RWPE2 (cell line): Measurements from ENCODE around the gene SYT6.

Experiments used
- ATAC-seq: fragments of 200-7000 bp; cut with Tn5 transposase; 3 replicates; pipeline ENCODE4 v1.9.1; 2021; ENCODE audit warnings: low read depth
- DNase-seq: peaks from one replicate; pipeline ENCODE4 v3.0.0-alpha.2; 2020; ENCODE audit warnings: low spot score
- H3K27ac ChIP-seq: fragments of 450-650 bp; 2 replicates; pipeline ENCODE4 v1.5.1; 2017; ENCODE audit warnings: mild to moderate bottlenecking; ENCODE audit not compliant: poor library complexity, severe bottlenecking
- H3K27me3 ChIP-seq: fragments of 250-450 bp; sonication (Bioruptor Pico); 2 replicates; pipeline ENCODE4 v1.5.1; 2021; ENCODE audit warnings: mild to moderate bottlenecking, moderate library complexity; ENCODE audit not compliant: insufficient read depth, poor library complexity, severe bottlenecking
- H3K36me3 ChIP-seq: fragments of 250-450 bp; sonication (Bioruptor Pico); 2 replicates; pipeline ENCODE4 v1.5.1; 2020; ENCODE audit warnings: low read depth, mild to moderate bottlenecking, moderate library complexity
- H3K4me1 ChIP-seq: fragments of 250-450 bp; sonication (Bioruptor Pico); 2 replicates; pipeline ENCODE4 v1.5.1; 2021; ENCODE audit warnings: mild to moderate bottlenecking, moderate library complexity; ENCODE audit not compliant: insufficient read depth, poor library complexity, severe bottlenecking
- H3K4me3 ChIP-seq: fragments of 250-450 bp; sonication (Bioruptor Pico); 2 replicates; pipeline ENCODE4 v1.5.1; 2021; ENCODE audit warnings: mild to moderate bottlenecking, moderate library complexity; ENCODE audit not compliant: severe bottlenecking
- H3K9me3 ChIP-seq: fragments of 250-450 bp; sonication (Bioruptor Pico); 2 replicates; pipeline ENCODE4 v1.5.1; 2021; ENCODE audit warnings: mild to moderate bottlenecking, moderate library complexity; ENCODE audit not compliant: severe bottlenecking
- TF ChIP-seq, protein P1 (sequence below): fragments of 450-650 bp; IDR thresholded peaks from one replicate; pipeline ENCODE4 v1.5.1; 2017; ENCODE audit warnings: mild to moderate bottlenecking, moderate library complexity; ENCODE audit not compliant: poor library complexity, severe bottlenecking

Gene SYT6

DNA sequence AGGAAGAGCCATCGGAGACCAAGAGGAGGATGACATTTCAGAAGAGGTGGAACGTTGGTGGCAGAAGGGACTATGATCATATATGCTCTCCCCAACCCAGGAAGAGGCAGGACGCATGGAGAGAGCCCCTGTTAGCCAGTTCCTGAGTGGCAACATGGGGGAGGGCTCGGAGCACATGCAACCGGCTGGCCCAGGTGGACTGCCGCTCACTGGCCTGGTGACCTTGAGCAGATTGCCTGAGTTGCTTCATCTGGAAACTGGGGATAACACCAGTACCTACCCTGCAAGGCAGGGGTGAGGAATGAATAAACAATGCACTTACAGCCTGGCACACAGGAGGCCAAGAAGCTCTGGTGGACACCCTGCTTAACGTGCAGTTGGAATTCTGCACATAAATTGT, 29.0 kb downstream of the SYT6 start:
- no peak for DNase-seq
- TF ChIP-seq, protein P1, sequence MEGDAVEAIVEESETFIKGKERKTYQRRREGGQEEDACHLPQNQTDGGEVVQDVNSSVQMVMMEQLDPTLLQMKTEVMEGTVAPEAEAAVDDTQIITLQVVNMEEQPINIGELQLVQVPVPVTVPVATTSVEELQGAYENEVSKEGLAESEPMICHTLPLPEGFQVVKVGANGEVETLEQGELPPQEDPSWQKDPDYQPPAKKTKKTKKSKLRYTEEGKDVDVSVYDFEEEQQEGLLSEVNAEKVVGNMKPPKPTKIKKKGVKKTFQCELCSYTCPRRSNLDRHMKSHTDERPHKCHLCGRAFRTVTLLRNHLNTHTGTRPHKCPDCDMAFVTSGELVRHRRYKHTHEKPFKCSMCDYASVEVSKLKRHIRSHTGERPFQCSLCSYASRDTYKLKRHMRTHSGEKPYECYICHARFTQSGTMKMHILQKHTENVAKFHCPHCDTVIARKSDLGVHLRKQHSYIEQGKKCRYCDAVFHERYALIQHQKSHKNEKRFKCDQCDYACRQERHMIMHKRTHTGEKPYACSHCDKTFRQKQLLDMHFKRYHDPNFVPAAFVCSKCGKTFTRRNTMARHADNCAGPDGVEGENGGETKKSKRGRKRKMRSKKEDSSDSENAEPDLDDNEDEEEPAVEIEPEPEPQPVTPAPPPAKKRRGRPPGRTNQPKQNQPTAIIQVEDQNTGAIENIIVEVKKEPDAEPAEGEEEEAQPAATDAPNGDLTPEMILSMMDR: no peak
- no peak for ATAC-seq
- Histone ChIP-seq H3K4me3 (no peak overlapping the region), H3K27me3 (no peaks in the 10 kb centered on the region), H3K9me3 (no peaks in the 10 kb centered on the region), H3K27ac (no peak overlapping the region), H3K4me1 (no peaks in the 10 kb centered on the region), H3K36me3 (no peaks in the 10 kb centered on the region)

DNA sequence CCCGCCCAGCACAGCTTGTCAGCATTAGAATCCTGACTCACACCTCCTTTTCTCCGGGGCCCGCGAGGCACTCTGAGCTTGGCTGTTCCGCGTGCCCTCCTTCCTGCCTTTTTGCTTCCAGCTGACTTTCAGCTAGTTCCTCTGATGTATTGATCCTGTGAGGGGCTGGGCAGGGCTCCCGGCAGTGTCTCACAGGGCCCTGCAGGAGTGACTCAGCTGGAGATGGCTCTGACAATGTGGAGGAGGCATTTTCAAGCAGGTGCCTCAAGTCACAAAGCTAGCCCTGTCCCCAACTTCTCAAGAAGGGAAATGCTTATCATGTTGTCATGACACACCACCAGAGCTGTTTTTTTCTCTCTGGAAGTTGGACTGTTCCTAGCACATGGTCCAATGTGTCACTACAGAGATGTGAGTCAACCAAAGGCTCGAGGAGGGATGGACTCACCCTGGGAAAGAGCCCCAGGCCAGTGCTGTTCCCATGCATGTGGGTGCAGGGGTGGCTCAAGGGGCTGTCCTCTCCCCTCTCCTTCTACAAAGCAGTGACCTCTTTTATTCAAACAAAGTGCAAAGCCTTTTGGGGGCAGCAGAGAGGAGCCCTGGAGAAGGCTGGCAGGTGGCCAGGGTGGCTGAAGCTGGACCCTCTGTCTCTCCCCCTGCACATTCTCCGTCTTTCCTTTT, 30.6 kb downstream of the SYT6 start:
- Histone ChIP-seq H3K27me3 (no peaks in the 10 kb centered on the region), H3K9me3 (no peaks in the 10 kb centered on the region), H3K4me1 (no peaks in the 10 kb centered on the region), H3K27ac (no peak overlapping the region), H3K36me3 (no peaks in the 10 kb centered on the region), H3K4me3 (no peak overlapping the region)
- DNase-seq (no peak), ATAC-seq (peak; percentile 70)
- TF ChIP-seq, protein P1: no peak

DNA sequence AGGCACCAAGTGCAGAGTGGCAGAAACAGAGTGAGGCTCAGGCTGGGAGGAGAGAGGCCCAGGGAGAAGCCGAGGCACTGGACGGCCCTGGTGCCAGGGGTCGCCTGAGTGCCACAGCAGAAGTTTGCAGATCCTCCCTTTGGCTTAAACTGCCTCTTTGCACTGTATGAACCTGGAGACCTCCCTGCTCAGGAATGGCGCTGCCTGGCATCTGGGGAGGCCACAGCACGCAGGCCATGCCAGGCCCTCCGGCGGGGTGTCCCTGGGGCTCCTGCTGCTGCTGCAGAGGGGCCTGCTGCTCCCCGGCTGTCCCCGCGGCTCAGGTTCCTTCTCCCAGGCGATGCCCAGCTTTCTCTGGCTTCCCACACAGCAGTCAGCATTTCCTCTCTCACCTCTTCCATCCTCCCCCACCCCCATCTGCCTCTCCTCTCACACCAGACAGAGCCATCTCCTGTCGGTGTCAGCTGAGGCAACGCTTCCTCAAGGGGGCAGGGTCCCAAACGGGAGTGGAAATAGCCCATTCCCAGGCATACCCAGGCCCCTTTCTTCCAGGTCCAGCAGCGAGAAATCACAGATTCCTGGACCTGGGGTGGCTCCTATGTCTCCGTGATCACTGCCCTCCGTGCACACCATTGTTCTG, 35.2 kb downstream of the SYT6 start:
- H3K9me3 ChIP-seq: no peaks in the 10 kb centered on the region
- H3K36me3 ChIP-seq: no peaks in the 10 kb centered on the region
- peaks cover 6% of the 10 kb centered on the region for H3K4me1 ChIP-seq
- no peak for DNase-seq
- no peak overlapping the region for H3K4me3 ChIP-seq
- TF ChIP-seq, protein P1: no peak
- no peak overlapping the region for H3K27ac ChIP-seq
- ATAC-seq: no peak
- no peaks in the 10 kb centered on the region for H3K27me3 ChIP-seq

DNA sequence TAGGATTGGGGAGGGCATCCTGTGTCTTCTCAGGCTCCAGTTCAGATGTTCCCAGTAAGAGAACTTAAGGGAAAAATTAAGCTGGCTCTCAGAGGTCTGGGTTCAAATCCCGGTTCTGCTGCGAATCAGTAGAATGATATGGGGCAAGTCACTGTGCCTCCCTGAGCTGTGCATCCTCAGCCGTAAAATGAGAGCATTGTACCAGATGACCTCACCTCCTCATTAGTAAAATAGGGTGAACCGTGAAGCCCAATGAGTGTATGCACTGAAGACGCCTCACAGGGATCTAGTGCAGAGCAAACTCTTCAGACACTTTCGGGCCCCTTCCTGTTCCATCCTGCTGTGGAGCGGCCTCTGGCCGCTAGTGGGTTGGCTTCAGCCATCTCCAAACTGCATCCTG, 36.0 kb downstream of the SYT6 start:
- TF ChIP-seq, protein P1: no peak

DNA sequence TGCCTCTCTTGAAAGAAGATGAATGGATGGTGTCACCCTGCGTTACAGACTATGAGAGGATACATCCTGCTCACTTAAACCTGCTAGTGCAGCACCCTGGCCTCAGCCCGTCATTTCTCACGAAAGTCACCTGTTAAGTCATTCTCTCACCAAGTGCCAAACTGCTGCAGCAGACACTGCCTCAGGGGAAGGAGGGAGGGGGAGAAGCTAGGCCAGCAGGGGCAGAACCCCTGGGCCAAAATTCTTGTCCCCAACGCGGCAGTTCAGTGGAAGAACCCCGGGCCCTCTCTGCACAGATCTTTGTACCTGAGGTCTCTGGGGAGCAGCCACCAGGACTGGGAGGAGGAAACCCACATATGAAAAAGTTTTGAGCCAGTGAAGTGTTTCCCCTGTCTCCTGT, 37.6 kb downstream of the SYT6 start:
- DNase-seq (no peak), ATAC-seq (no peak)
- no peaks in the 10 kb centered on the region for H3K9me3 ChIP-seq
- no peaks in the 10 kb centered on the region for H3K27me3 ChIP-seq
- no peaks in the 10 kb centered on the region for H3K36me3 ChIP-seq
- no peak overlapping the region for H3K4me3 ChIP-seq
- TF ChIP-seq, protein P1: no peak
- no peak overlapping the region for H3K27ac ChIP-seq
- peaks cover 6% of the 10 kb centered on the region for H3K4me1 ChIP-seq

More for the DNA sequence above, 36.0 kb downstream of the SYT6 start:
- no peak for DNase-seq
- ATAC-seq: no peak
- Histone ChIP-seq H3K4me1 (peaks cover 6% of the 10 kb centered on the region), H3K4me3 (no peak overlapping the region), H3K36me3 (no peaks in the 10 kb centered on the region), H3K27me3 (no peaks in the 10 kb centered on the region), H3K27ac (no peak overlapping the region), H3K9me3 (no peaks in the 10 kb centered on the region)
